ENCODE data around the gene CBFB.

CBFB gene

DNA sequence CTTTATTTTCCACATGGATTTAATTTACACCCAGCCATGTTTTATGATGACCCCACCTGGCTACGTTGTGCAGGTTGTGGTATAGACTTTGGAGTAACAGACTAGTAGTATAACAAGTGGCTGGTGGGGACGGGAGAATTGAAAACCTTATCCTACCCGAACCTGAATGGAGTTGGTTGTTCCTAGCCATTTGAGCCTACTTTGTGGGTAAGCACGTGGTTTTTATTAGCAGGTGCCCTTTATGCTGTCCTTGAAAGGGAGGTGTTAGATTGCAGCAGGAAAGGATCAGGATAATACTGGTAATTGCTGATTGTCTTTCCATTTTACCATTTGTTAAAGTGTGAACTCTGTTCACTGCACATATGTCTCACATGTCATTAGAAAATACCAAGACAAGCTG lies 48.9 kb downstream of the CBFB start:
- no peak for DNase-seq (ENCODE audit: low spot score)
- in situ Hi-C loops (cut with MboI; ENCODE audit: low sequenced_read_pairs, unreplicated experiment) = no loop called here
- TF ChIP-seq CTCF (IDR thresholded peaks at IDR 0.05; ENCODE audit: borderline replicate concordance, control extremely low read depth, extremely low read depth, insufficient read depth, missing control alignments) = no peak

- in situ Hi-C loops (cut with MboI; ENCODE audit: low sequenced_read_pairs, unreplicated experiment) = no loop called here
- no peak for DNase-seq (ENCODE audit: low spot score)
- TF ChIP-seq CTCF (IDR thresholded peaks at IDR 0.05; ENCODE audit: borderline replicate concordance, control extremely low read depth, extremely low read depth, insufficient read depth, missing control alignments) = no peak
Observed at GRCh38 chr16:67082100-67082499, 53.2 kb downstream of the CBFB start.

DNA sequence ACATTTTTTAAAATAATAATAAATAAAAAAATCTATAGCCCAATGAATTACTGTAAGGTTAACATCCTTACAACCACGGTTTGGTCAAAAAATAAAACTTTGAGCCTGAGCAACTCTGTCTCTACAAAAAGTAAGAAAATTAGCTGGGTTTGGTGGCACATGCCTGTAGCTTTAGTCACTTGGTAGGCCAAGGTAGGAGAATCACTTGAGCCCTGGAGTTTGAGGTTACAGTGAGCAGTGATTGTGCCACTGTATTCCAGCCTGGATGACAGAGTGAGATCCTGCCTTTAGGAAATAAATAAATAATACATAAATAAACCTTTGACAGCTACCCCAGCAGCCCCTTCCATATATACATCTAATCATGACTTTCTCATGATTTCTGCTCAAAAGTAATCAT lies 53.9 kb downstream of the CBFB start:
- in situ Hi-C loops (cut with MboI; ENCODE audit: low sequenced_read_pairs, unreplicated experiment) = no loop called here
- DNase-seq (ENCODE audit: low spot score) = no peak

DNA sequence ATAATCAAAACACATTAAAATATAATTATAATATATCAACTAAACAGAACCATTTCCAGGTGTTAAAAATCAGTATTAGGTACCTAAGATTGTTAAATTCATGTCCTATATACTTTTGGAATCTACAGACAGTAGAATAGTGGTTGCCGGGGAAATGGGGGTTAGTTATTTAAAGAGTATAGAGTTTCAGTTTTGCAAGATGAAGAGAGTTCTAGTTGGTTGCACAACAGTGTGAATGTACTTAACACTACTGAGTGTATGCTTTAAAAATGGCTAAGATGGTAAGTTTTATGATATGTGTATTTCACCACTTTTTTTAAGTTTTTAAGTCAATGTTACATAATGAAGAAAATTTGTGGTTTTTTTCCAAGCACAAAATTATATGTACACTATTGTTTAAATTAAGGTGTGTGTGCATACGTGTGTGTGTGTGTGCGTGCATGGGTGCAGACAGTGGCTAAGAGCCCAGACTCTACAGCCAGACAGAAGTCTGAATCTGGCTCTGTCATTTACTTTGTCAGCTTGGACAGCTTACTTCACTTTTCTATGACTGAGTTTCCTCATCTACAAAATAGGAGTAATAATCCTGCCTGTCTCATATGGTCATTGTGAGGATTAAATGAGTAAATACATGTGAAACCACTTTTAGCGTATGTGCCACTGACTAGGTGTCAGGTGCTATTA lies 55.5 kb downstream of the CBFB start:
- in situ Hi-C loops (cut with MboI; ENCODE audit: low sequenced_read_pairs, unreplicated experiment) = no loop called here
- no peak for TF ChIP-seq CTCF (IDR thresholded peaks at IDR 0.05; ENCODE audit: borderline replicate concordance, control extremely low read depth, extremely low read depth, insufficient read depth, missing control alignments)
- no peak for DNase-seq (ENCODE audit: low spot score)

More for the DNA sequence above, 53.9 kb downstream of the CBFB start:
- no peak for TF ChIP-seq CTCF (IDR thresholded peaks at IDR 0.05; ENCODE audit: borderline replicate concordance, control extremely low read depth, extremely low read depth, insufficient read depth, missing control alignments)

GRCh38 chr16:67086822-67087221 lies 57.9 kb downstream of the CBFB start:
- in situ Hi-C loops (cut with MboI; ENCODE audit: low sequenced_read_pairs, unreplicated experiment) = no loop called here
- TF ChIP-seq CTCF (IDR thresholded peaks at IDR 0.05; ENCODE audit: borderline replicate concordance, control extremely low read depth, extremely low read depth, insufficient read depth, missing control alignments) = no peak
- DNase-seq (ENCODE audit: low spot score) = no peak

DNA sequence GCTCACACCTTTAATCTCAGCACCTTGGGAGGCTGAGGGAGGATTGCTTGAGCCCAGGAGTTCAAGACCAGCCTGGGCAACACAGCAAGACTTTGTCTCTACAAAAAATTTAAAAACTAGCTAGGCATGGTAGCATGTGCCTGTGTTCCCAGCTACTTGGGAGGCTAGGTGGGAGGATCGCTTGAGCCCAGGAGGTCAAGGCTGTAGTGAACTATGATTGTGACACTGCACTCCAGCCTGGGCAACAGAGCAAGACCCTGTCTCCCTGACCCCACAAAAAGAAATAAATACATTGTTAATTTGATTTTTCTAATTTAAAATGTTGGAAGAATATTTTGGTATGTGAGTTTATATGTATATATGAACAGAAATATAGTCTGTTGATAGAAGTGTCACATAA lies 58.3 kb downstream of the CBFB start:
- DNase-seq (ENCODE audit: low spot score) = no peak
- TF ChIP-seq CTCF (IDR thresholded peaks at IDR 0.05; ENCODE audit: borderline replicate concordance, control extremely low read depth, extremely low read depth, insufficient read depth, missing control alignments) = no peak
- in situ Hi-C loops (cut with MboI; ENCODE audit: low sequenced_read_pairs, unreplicated experiment) = no loop called here
